HUES48 (cell line): Measurements from ENCODE around the gene CYP21A2.

Experiments used
- H3K27ac ChIP-seq: one replicate; pipeline ENCODE4 v1.7.0; 2013; ENCODE audit warnings: low read depth, low read length, inconsistent platforms
- H3K27me3 ChIP-seq: 2 replicates; pipeline ENCODE4 v1.6.1; 2013; ENCODE audit warnings: mild to moderate bottlenecking, low read length; ENCODE audit not compliant: control insufficient read depth, insufficient read depth
- H3K36me3 ChIP-seq: 2 replicates; pipeline ENCODE4 v1.6.1; 2013; ENCODE audit warnings: low read length; ENCODE audit not compliant: control insufficient read depth, insufficient read depth
- H3K4me1 ChIP-seq: 2 replicates; pipeline ENCODE4 v1.6.1; 2013; ENCODE audit warnings: mild to moderate bottlenecking, low read length; ENCODE audit not compliant: control insufficient read depth, insufficient read depth
- H3K4me3 ChIP-seq: 2 replicates; pipeline ENCODE4 v1.5.1; 2013; ENCODE audit warnings: mild to moderate bottlenecking, low read depth, low read length
- H3K9ac ChIP-seq: 2 replicates; pipeline ENCODE4 v1.6.1; 2013; ENCODE audit warnings: mild to moderate bottlenecking, low read depth, low read length, moderate library complexity
- H3K9me3 ChIP-seq: 2 replicates; pipeline ENCODE4 v1.6.1; 2013; ENCODE audit warnings: low read length; ENCODE audit not compliant: control insufficient read depth, insufficient read depth

CYP21A2 gene

GRCh38 chr6:32073613-32074012, 35.4 kb downstream of the CYP21A2 start:
- H3K9me3 ChIP-seq = no peaks in the 10 kb centered on the region
- no peaks in the 10 kb centered on the region for H3K27me3 ChIP-seq
- no peak overlapping the region for H3K9ac ChIP-seq
- no peaks in the 10 kb centered on the region for H3K36me3 ChIP-seq
- H3K4me3 ChIP-seq = no peak overlapping the region
- peaks cover 5% of the 10 kb centered on the region; the same call in 1 of the 2 replicates for H3K4me1 ChIP-seq
- H3K27ac ChIP-seq = no peak overlapping the region

- no peak overlapping the region for H3K9ac ChIP-seq
- H3K9me3 ChIP-seq = no peaks in the 10 kb centered on the region
- H3K4me3 ChIP-seq = no peak overlapping the region
- H3K27ac ChIP-seq = no peak overlapping the region
- H3K27me3 ChIP-seq = no peaks in the 10 kb centered on the region
- H3K4me1 ChIP-seq = peaks cover 5% of the 10 kb centered on the region; the same call in 1 of the 2 replicates
- H3K36me3 ChIP-seq = no peaks in the 10 kb centered on the region
Observed at GRCh38 chr6:32074996-32075532, 36.8 kb downstream of the CYP21A2 start.

- H3K4me3 ChIP-seq = no peak overlapping the region
- H3K27ac ChIP-seq = no peak overlapping the region
- H3K27me3 ChIP-seq = no peaks in the 10 kb centered on the region
- no peaks in the 10 kb centered on the region for H3K9me3 ChIP-seq
- H3K4me1 ChIP-seq = peaks cover 5% of the 10 kb centered on the region; the same call in 1 of the 2 replicates
- no peak overlapping the region for H3K9ac ChIP-seq
- H3K36me3 ChIP-seq = no peaks in the 10 kb centered on the region
Observed at GRCh38 chr6:32075781-32076180, 37.6 kb downstream of the CYP21A2 start.

GRCh38 chr6:32076321-32076809, 38.1 kb downstream of the CYP21A2 start:
- Histone ChIP-seq H3K4me1 (peaks cover 5% of the 10 kb centered on the region; the same call in 1 of the 2 replicates), H3K9me3 (no peaks in the 10 kb centered on the region), H3K36me3 (no peaks in the 10 kb centered on the region), H3K27ac (no peak overlapping the region), H3K27me3 (no peaks in the 10 kb centered on the region), H3K9ac (no peak overlapping the region), H3K4me3 (no peak overlapping the region)

- Histone ChIP-seq H3K9ac (no peak overlapping the region), H3K4me3 (no peak overlapping the region), H3K27me3 (no peaks in the 10 kb centered on the region), H3K4me1 (no peaks in the 10 kb centered on the region), H3K9me3 (no peaks in the 10 kb centered on the region), H3K27ac (no peak overlapping the region), H3K36me3 (no peaks in the 10 kb centered on the region)
Observed at GRCh38 chr6:32079566-32080290, 41.5 kb downstream of the CYP21A2 start.

GRCh38 chr6:32081168-32081990, 43.2 kb downstream of the CYP21A2 start:
- Histone ChIP-seq H3K4me1 (no peaks in the 10 kb centered on the region), H3K9me3 (no peaks in the 10 kb centered on the region), H3K4me3 (no peak overlapping the region), H3K27ac (no peak overlapping the region), H3K36me3 (no peaks in the 10 kb centered on the region), H3K27me3 (peaks cover 2% of the 10 kb centered on the region), H3K9ac (no peak overlapping the region)

- no peaks in the 10 kb centered on the region for H3K9me3 ChIP-seq
- H3K4me3 ChIP-seq = no peak overlapping the region
- no peaks in the 10 kb centered on the region for H3K36me3 ChIP-seq
- peaks cover 11% of the 10 kb centered on the region for H3K27me3 ChIP-seq
- H3K27ac ChIP-seq = no peak overlapping the region
- no peak overlapping the region for H3K9ac ChIP-seq
- no peaks in the 10 kb centered on the region; the same call in 1 of the 2 replicates for H3K4me1 ChIP-seq
Observed at GRCh38 chr6:32082478-32082877, 44.3 kb downstream of the CYP21A2 start.

- H3K27ac ChIP-seq = no peak overlapping the region
- no peak overlapping the region for H3K9ac ChIP-seq
- no peaks in the 10 kb centered on the region for H3K9me3 ChIP-seq
- no peak overlapping the region for H3K4me3 ChIP-seq
- H3K36me3 ChIP-seq = no peaks in the 10 kb centered on the region
- peaks cover 11% of the 10 kb centered on the region for H3K27me3 ChIP-seq
- no peaks in the 10 kb centered on the region; the same call in 1 of the 2 replicates for H3K4me1 ChIP-seq
Observed at GRCh38 chr6:32082935-32083334, 44.7 kb downstream of the CYP21A2 start.

GRCh38 chr6:32083812-32084768, 45.9 kb downstream of the CYP21A2 start:
- Histone ChIP-seq H3K36me3 (no peaks in the 10 kb centered on the region), H3K4me3 (no peak overlapping the region), H3K9ac (no peak overlapping the region), H3K27me3 (peaks cover 11% of the 10 kb centered on the region), H3K4me1 (peaks cover 3% of the 10 kb centered on the region), H3K9me3 (no peaks in the 10 kb centered on the region), H3K27ac (no peak overlapping the region)

GRCh38 chr6:32084780-32085179, 46.6 kb downstream of the CYP21A2 start:
- Histone ChIP-seq H3K4me3 (no peak overlapping the region), H3K27me3 (peaks cover 11% of the 10 kb centered on the region), H3K27ac (no peak overlapping the region), H3K9ac (no peak overlapping the region), H3K9me3 (no peaks in the 10 kb centered on the region), H3K4me1 (peaks cover 3% of the 10 kb centered on the region), H3K36me3 (no peaks in the 10 kb centered on the region)
